Activated B cell treated with CpG ODN at 0.5 μM for 24 hours (primary cell): ENCODE data around the gene CSNK1G1. TPM values are rescaled to one million over a fixed set of nuclear protein-coding genes. Genes with fewer than 3 reads are reported as not detected.
"Not testable (repeated sequence)": the region's sequence is repeated elsewhere in the genome, so short reads cannot be mapped to it uniquely, and the experiment has no call there.

Source experiments
- ATAC-seq: fragments of 200-7000 bp; cut with Tn5 transposase; one replicate; pipeline ENCODE4 v1.10.0; 2021; ENCODE audit warnings: low read depth, mild to moderate bottlenecking, moderate library complexity
- CTCF ChIA-PET: fragments of 350-600 bp; sonication (Branson Sonifier 250); formaldehyde crosslinking; loops from one replicate; lab custom pipeline; 2021; ENCODE audit warnings: antibody characterized with exemption; lab: Charles Lee
- POLR2A ChIA-PET: fragments of 350-600 bp; sonication (Branson Sonifier 250); formaldehyde crosslinking; loops from one replicate; lab custom pipeline; 2021; ENCODE audit warnings: antibody characterized with exemption; lab: Charles Lee
- DNase-seq: peaks from one replicate; pipeline ENCODE4 v3.0.0; 2022
- H3K27ac Mint-ChIP-seq: one replicate; pipeline ENCODE4 v1.8.0; 2020; ENCODE audit warnings: mixed read lengths
- H3K27me3 Mint-ChIP-seq: one replicate; pipeline ENCODE4 v1.8.0; 2021; ENCODE audit warnings: mixed read lengths
- H3K36me3 Mint-ChIP-seq: one replicate; pipeline ENCODE4 v1.8.0; 2021; ENCODE audit warnings: low read depth, mixed read lengths
- H3K4me1 Mint-ChIP-seq: one replicate; pipeline ENCODE4 v1.8.0; 2021; ENCODE audit warnings: mixed read lengths
- H3K4me3 Mint-ChIP-seq: one replicate; pipeline ENCODE4 v1.8.0; 2020; ENCODE audit warnings: mild to moderate bottlenecking, mixed read lengths
- H3K9me3 Mint-ChIP-seq: one replicate; pipeline ENCODE4 v1.8.0; 2020; ENCODE audit warnings: mixed read lengths
- CTCF ChIP-seq: fragments of 200-600 bp; IDR thresholded peaks from one replicate; pipeline ENCODE4 v1.8.0; 2022; ENCODE audit warnings: antibody characterized with exemption, mild to moderate bottlenecking
- intact Hi-C: fragments of 100-400 bp; cut with micrococcal nuclease; formaldehyde crosslinking; loops from one replicate; pipeline ENCODE4 v1.15.1; 2024
- total RNA-seq: library from RNA; stranded (reverse); gene quantifications from 2 replicates; pipeline ENCODE4 v1.2.3, GENCODE V29; 2022

Gene CSNK1G1
- total RNA-seq, 1 donor from 2014 or later, result 26.6 TPM

- Mint-ChIP-seq H3K4me3 (peak within 1 kb of the TSS; percentile 92), H3K9me3 (no peaks in the 10 kb centered on the region), H3K27ac (peak within 1 kb of the TSS; percentile 44), H3K27me3 (no peaks in the 10 kb centered on the region), H3K36me3 (peaks cover 3% of the 10 kb centered on the region), H3K4me1 (peaks cover 20% of the 10 kb centered on the region)
- DNase-seq (peak; percentile 74), ATAC-seq (peak; percentile 100)
- ChIA-PET CTCF (no interaction called here), POLR2A (no interaction called here)
- intact Hi-C loops, result loop anchor here (1.0 to 10.0 kb wide), 4 partner anchors 25 to 924 kb away; partner anchors contain the start of genes CIAO2A, CSNK1G1, RNU5B-1 and ZNF609
- no peak for TF ChIP-seq CTCF
Observed at GRCh38 chr15:64381000-64381751, 25.2 kb upstream of the CSNK1G1 start, which contains the start of gene PCLAF. TSS of gene PCLAF (minus strand) at chr15:64381441. CDS start at chr15:64381371, 70 bp downstream.

- ATAC-seq, H3K9me3 Mint-ChIP-seq, CTCF ChIA-PET, H3K36me3 Mint-ChIP-seq, POLR2A ChIA-PET, DNase-seq, H3K27me3 Mint-ChIP-seq, H3K27ac Mint-ChIP-seq: not testable (repeated sequence)
- intact Hi-C loops, result loop anchor here (2.0 to 10.0 kb wide), 3 partner anchors 81 to 925 kb away; partner anchors contain the start of genes CIAO2A, RNU5B-1 and ZNF609
- peak overlapping the region; percentile 92 for H3K4me3 Mint-ChIP-seq
- peaks cover 15% of the 10 kb centered on the region for H3K4me1 Mint-ChIP-seq
Observed at GRCh38 chr15:64380130-64380870, 24.3 kb upstream of the CSNK1G1 start.

GRCh38 chr15:64379216-64379960, 23.4 kb upstream of the CSNK1G1 start:
- intact Hi-C loops, result no loop called here
- TF ChIP-seq CTCF, result no peak
- POLR2A ChIA-PET, result interaction anchor here (0.7 kb wide), 1 partner anchor 744 kb away, joined by 6 read pairs; no protein-coding TSS in a partner anchor
- Mint-ChIP-seq H3K27me3 (no peaks in the 10 kb centered on the region), H3K4me3 (peak overlapping the region; percentile 13), H3K9me3 (no peaks in the 10 kb centered on the region), H3K36me3 (peaks cover 3% of the 10 kb centered on the region), H3K4me1 (peaks cover 15% of the 10 kb centered on the region), H3K27ac (no peak overlapping the region)
- ATAC-seq (no peak), DNase-seq (no peak)
- CTCF ChIA-PET, result no interaction called here

GRCh38 chr15:64373360-64373759, 17.4 kb upstream of the CSNK1G1 start:
- no peak for TF ChIP-seq CTCF
- ChIA-PET POLR2A (no interaction called here), CTCF (no interaction called here)
- Mint-ChIP-seq H3K27ac (no peak overlapping the region), H3K9me3 (no peaks in the 10 kb centered on the region), H3K4me3 (no peak overlapping the region), H3K4me1 (peaks cover under 1% of the 10 kb centered on the region), H3K36me3 (no peaks in the 10 kb centered on the region), H3K27me3 (no peaks in the 10 kb centered on the region)
- intact Hi-C loops, result no loop called here
- no peak for ATAC-seq
- DNase-seq, result no peak

- DNase-seq, H3K27ac Mint-ChIP-seq, H3K4me3 Mint-ChIP-seq, H3K9me3 Mint-ChIP-seq, H3K27me3 Mint-ChIP-seq, H3K36me3 Mint-ChIP-seq, CTCF ChIA-PET, ATAC-seq, intact Hi-C loops, H3K4me1 Mint-ChIP-seq, POLR2A ChIA-PET: not testable (repeated sequence)
Observed at GRCh38 chr15:64371383-64371782, 15.4 kb upstream of the CSNK1G1 start.
